Progenitor cell of endocrine pancreas (in vitro differentiated cells): ENCODE measurements around the gene ETV6. TPM values are rescaled to one million over a fixed set of nuclear protein-coding genes. Genes with fewer than 3 reads are reported as not detected.

Source experiments
- DNase-seq: peaks from one replicate; pipeline ENCODE4 v3.0.0; 2021; ENCODE audit warnings: low spot score; ENCODE audit not compliant: unreplicated experiment
- H3K27ac Mint-ChIP-seq: 2 replicates; pipeline ENCODE4 v1.8.0; 2021; ENCODE audit warnings: mild to moderate bottlenecking, moderate library complexity, mixed read lengths
- H3K27me3 Mint-ChIP-seq: 2 replicates; pipeline ENCODE4 v1.8.0; 2021; ENCODE audit warnings: mixed read lengths
- H3K36me3 Mint-ChIP-seq: 2 replicates; pipeline ENCODE4 v1.8.0; 2022; ENCODE audit warnings: mixed read lengths; ENCODE audit not compliant: insufficient read depth
- H3K4me1 Mint-ChIP-seq: 2 replicates; pipeline ENCODE4 v1.8.0; 2021; ENCODE audit warnings: low read depth, mixed read lengths
- H3K4me3 Mint-ChIP-seq: 2 replicates; pipeline ENCODE4 v1.8.0; 2021; ENCODE audit warnings: low read depth, mild to moderate bottlenecking, moderate library complexity, mixed read lengths
- H3K9me3 Mint-ChIP-seq: 2 replicates; pipeline ENCODE4 v1.8.0; 2021; ENCODE audit warnings: low read depth, mixed read lengths
- CTCF ChIP-seq: fragments of 200-600 bp; sonication (generic); IDR thresholded peaks from one replicate; pipeline ENCODE4 v1.5.0; 2021; ENCODE audit warnings: antibody characterized with exemption, mild to moderate bottlenecking; ENCODE audit not compliant: unreplicated experiment
- total RNA-seq: library from RNA; stranded (reverse); gene quantifications from 2 replicates; pipeline ENCODE4 v1.2.1, GENCODE V29; 2021

The ETV6 gene
- total RNA-seq, 1 donor from 2014 or later: 55.2 TPM

GRCh38 chr12:11819643-11820042, 170.2 kb downstream of the ETV6 start:
- Mint-ChIP-seq H3K27me3 (no peaks in the 10 kb centered on the region), H3K27ac (no peak overlapping the region), H3K36me3 (peaks cover 6% of the 10 kb centered on the region), H3K9me3 (no peaks in the 10 kb centered on the region), H3K4me1 (peaks cover 12% of the 10 kb centered on the region), H3K4me3 (no peak overlapping the region)
- no peak for DNase-seq
- TF ChIP-seq CTCF: no peak

GRCh38 chr12:11820476-11820875, 171.0 kb downstream of the ETV6 start:
- no peak for DNase-seq
- Mint-ChIP-seq H3K4me3 (no peak overlapping the region), H3K36me3 (peaks cover 6% of the 10 kb centered on the region), H3K27me3 (no peaks in the 10 kb centered on the region), H3K27ac (no peak overlapping the region), H3K4me1 (peaks cover 15% of the 10 kb centered on the region), H3K9me3 (no peaks in the 10 kb centered on the region)
- no peak for TF ChIP-seq CTCF

GRCh38 chr12:11821386-11822080, 172.1 kb downstream of the ETV6 start:
- Mint-ChIP-seq H3K27ac (no peak overlapping the region), H3K9me3 (no peaks in the 10 kb centered on the region), H3K4me1 (peaks cover 22% of the 10 kb centered on the region), H3K36me3 (peaks cover 7% of the 10 kb centered on the region), H3K4me3 (no peak overlapping the region), H3K27me3 (no peaks in the 10 kb centered on the region)
- no peak for DNase-seq
- TF ChIP-seq CTCF: no peak

- H3K27me3 Mint-ChIP-seq: no peaks in the 10 kb centered on the region
- no peak for DNase-seq
- H3K4me3 Mint-ChIP-seq: no peak overlapping the region
- no peak overlapping the region for H3K27ac Mint-ChIP-seq
- H3K9me3 Mint-ChIP-seq: no peaks in the 10 kb centered on the region
- TF ChIP-seq CTCF: no peak
- H3K4me1 Mint-ChIP-seq: peaks cover 25% of the 10 kb centered on the region
- H3K36me3 Mint-ChIP-seq: peaks cover 7% of the 10 kb centered on the region
Observed at GRCh38 chr12:11822081-11822834, 172.8 kb downstream of the ETV6 start.

- Mint-ChIP-seq H3K27me3 (no peaks in the 10 kb centered on the region), H3K27ac (no peak overlapping the region)
- no peak for TF ChIP-seq CTCF
Observed at GRCh38 chr12:11823043-11823442, 173.6 kb downstream of the ETV6 start.

More at GRCh38 chr12:11823043-11823442, 173.6 kb downstream of the ETV6 start:
- Mint-ChIP-seq H3K9me3 (no peaks in the 10 kb centered on the region), H3K36me3 (peaks cover 6% of the 10 kb centered on the region), H3K4me1 (peaks cover 18% of the 10 kb centered on the region), H3K4me3 (no peak overlapping the region)
- no peak for DNase-seq
